Activated CD8-positive, alpha-beta memory T cell treated with anti-CD3 and anti-CD28 coated beads, Interleukin-2, amount 50 U/mL, for 1 hour (primary cell): ENCODE results near the gene LPAR5.
A peak's percentile ranks its signal among the peaks of the same experiment; 100 is the strongest.

ENCODE experiments used
- DNase-seq: peaks from one replicate; pipeline ENCODE4 v3.0.0-alpha.2; 2020; ENCODE audit errors: extremely low read depth

Gene LPAR5

GRCh38 chr12:6635856-6636531, at the start of gene LPAR5:
LPAR5 (minus strand) TSS chr12:6635959; CDS start chr12:6621248, 14,711 bp downstream.
- DNase-seq, result no peak

- DNase-seq, result no peak
Observed at GRCh38 chr12:6684609-6685008, 48.9 kb upstream of the LPAR5 start.

- DNase-seq, result no peak
Observed at GRCh38 chr12:6676962-6677361, 41.2 kb upstream of the LPAR5 start.

GRCh38 chr12:6672143-6672542, 36.4 kb upstream of the LPAR5 start:
- no peak for DNase-seq

- DNase-seq, result no peak
Observed at GRCh38 chr12:6667559-6668210, 31.9 kb upstream of the LPAR5 start.

- no peak for DNase-seq
Observed at GRCh38 chr12:6666211-6666610, 30.5 kb upstream of the LPAR5 start.

- DNase-seq, result no peak
Observed at GRCh38 chr12:6664902-6665301, 29.1 kb upstream of the LPAR5 start.

- DNase-seq, result peak; percentile 95
Observed at GRCh38 chr12:6662906-6663742, 27.4 kb upstream of the LPAR5 start, which contains the start of gene ING4. ING4 (minus strand) TSS chr12:6663119; CDS start chr12:6663101, 18 bp downstream.

- no peak for DNase-seq
Observed at GRCh38 chr12:6662602-6662905, 26.8 kb upstream of the LPAR5 start.

GRCh38 chr12:6653987-6654386, 18.2 kb upstream of the LPAR5 start:
- DNase-seq, result no peak

- DNase-seq, result no peak
Observed at GRCh38 chr12:6653342-6653741, 17.6 kb upstream of the LPAR5 start.

- no peak for DNase-seq
Observed at GRCh38 chr12:6652391-6652790, 16.6 kb upstream of the LPAR5 start.

GRCh38 chr12:6650832-6651231, 15.1 kb upstream of the LPAR5 start:
- DNase-seq, result no peak

GRCh38 chr12:6647083-6647604, 11.4 kb upstream of the LPAR5 start, which contains the start of gene ACRBP:
ACRBP (minus strand) TSS chr12:6647432; CDS start chr12:6647366, 66 bp downstream.
- DNase-seq, result no peak

GRCh38 chr12:6646276-6647082, 10.7 kb upstream of the LPAR5 start:
- DNase-seq, result no peak

GRCh38 chr12:6644903-6645302, 9.1 kb upstream of the LPAR5 start:
- no peak for DNase-seq

GRCh38 chr12:6644257-6644596, 8.5 kb upstream of the LPAR5 start:
- no peak for DNase-seq

GRCh38 chr12:6643569-6644256, 8.0 kb upstream of the LPAR5 start:
- DNase-seq, result no peak

- no peak for DNase-seq
Observed at GRCh38 chr12:6641131-6641530, 5.4 kb upstream of the LPAR5 start.

GRCh38 chr12:6640497-6640896, 4.7 kb upstream of the LPAR5 start:
- no peak for DNase-seq

- DNase-seq, result no peak
Observed at GRCh38 chr12:6639151-6639801, 3.5 kb upstream of the LPAR5 start.
